VCaP (cell line): Measurements from ENCODE around the gene FAM234B.

Experiments used
- H3K27ac ChIP-seq: fragments of 450-650 bp; 2 replicates; pipeline ENCODE4 v1.5.1; 2017
- CTCF ChIP-seq: fragments of 450-650 bp; conservative IDR thresholded peaks from 2 replicates; pipeline ENCODE4 v1.5.1; 2017; ENCODE audit warnings: mild to moderate bottlenecking, moderate library complexity

FAM234B gene

GRCh38 chr12:13004986-13005385 lies 39.2 kb upstream of the FAM234B start:
- peak overlapping the region; percentile 29; the same call in 1 of the 2 replicates for H3K27ac ChIP-seq
- TF ChIP-seq CTCF, result no peak

- TF ChIP-seq CTCF, result no peak
- peak overlapping the region; percentile 29 for H3K27ac ChIP-seq
Measured at GRCh38 chr12:13005649-13006048, 38.5 kb upstream of the FAM234B start.

GRCh38 chr12:13007496-13008233 lies 36.5 kb upstream of the FAM234B start:
- TF ChIP-seq CTCF, result no peak

GRCh38 chr12:13008741-13009380 lies 35.3 kb upstream of the FAM234B start:
- no peak for TF ChIP-seq CTCF
- no peak overlapping the region for H3K27ac ChIP-seq

More at GRCh38 chr12:13007496-13008233, 36.5 kb upstream of the FAM234B start:
- H3K27ac ChIP-seq, result no peak overlapping the region

GRCh38 chr12:13011098-13011497 lies 33.1 kb upstream of the FAM234B start:
- TF ChIP-seq CTCF, result no peak
- no peak overlapping the region for H3K27ac ChIP-seq

- H3K27ac ChIP-seq, result no peak overlapping the region
- no peak for TF ChIP-seq CTCF
Measured at GRCh38 chr12:13022851-13023271, 21.3 kb upstream of the FAM234B start.

GRCh38 chr12:13023811-13024530 lies 20.2 kb upstream of the FAM234B start:
- H3K27ac ChIP-seq, result no peak overlapping the region
- peak; percentile 72 for TF ChIP-seq CTCF
